ENCODE measurements around the gene GNAO1.

Gene GNAO1

DNA sequence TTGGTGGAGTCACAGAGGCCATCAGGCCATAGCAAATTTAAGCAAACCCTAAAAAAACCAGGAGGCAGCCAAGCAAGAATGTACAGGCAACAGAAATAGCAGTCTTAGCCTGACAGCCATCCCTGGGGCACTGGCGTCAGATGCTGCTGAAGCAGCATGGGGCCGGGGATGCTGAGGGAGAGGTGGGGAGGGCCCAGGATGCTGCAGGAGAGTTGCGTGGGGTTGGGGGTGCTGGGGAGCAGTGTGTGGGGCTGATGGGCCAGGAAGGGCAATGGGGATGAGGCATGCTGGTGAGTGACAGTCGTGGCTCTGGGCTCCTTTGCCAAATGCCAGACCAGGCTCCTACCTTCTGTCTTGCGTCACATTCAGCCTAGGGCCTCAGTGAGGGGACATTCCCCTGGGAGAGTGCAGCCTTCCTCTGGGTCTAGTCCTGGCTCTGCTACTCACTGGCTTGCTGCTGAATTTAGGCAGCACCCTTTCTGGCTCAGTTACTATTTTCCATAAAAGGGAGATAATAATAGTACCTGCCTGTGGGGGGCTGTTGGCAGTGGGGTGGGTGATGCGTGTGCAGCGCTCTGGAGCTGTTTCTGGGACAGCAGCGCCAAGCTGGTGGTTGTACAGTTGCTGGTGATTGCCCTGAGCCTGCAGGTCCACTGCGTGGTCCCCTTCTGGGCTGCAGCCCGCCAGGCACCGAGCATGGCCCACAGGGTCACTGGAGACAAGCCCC lies 146.0 kb downstream of the GNAO1 start:
- no peak overlapping the region for H2AFZ ChIP-seq (ENCODE audit: low read length)
- no peak overlapping the region for H4K91ac ChIP-seq (ENCODE audit: low read depth, low read length, poor library complexity)
- H3K9me3 ChIP-seq (replicated peaks in 1 of 2; ENCODE audit: control insufficient read depth in 2 of 2, insufficient read depth in 1 of 2, low read depth in 1 of 2, low read length in 2 of 2) = no peaks in the 10 kb centered on the region
- peak overlapping the region; percentile 28 for H3K4ac ChIP-seq (ENCODE audit: low read length)
- no peak overlapping the region for H3K4me3 ChIP-seq (ENCODE audit: low read length in 2 of 2)
- H3K14ac ChIP-seq (ENCODE audit: low read length) = peak overlapping the region; percentile 47
- no peak overlapping the region for H3K27ac ChIP-seq (replicated peaks; ENCODE audit: low read length)
- H3K23ac ChIP-seq (ENCODE audit: low read depth, low read length, poor library complexity) = peak overlapping the region; percentile 67
- peak overlapping the region; percentile 5 for H2BK15ac ChIP-seq (ENCODE audit: low read length)
- H3K79me1 ChIP-seq (ENCODE audit: low read depth, low read length) = no peaks in the 10 kb centered on the region
- peaks cover 0 to 7% (median 0%) of the 10 kb centered on the region in 3 experiments for H3K27me3 ChIP-seq (ENCODE audit: control insufficient read depth in 3 of 3, insufficient read depth in 3 of 3, low read depth in 1 of 3, low read length in 3 of 3)
- H3K9ac ChIP-seq (ENCODE audit: low read depth, low read length, poor library complexity) = no peak overlapping the region
- DNase-seq (ENCODE audit: low spot score) = no peak
- H3K4me2 ChIP-seq (ENCODE audit: insufficient read depth, low read length, poor library complexity, severe bottlenecking) = no peak overlapping the region
- H2BK5ac ChIP-seq (ENCODE audit: low read length) = no peak overlapping the region
- H3K18ac ChIP-seq (ENCODE audit: low read length) = peak overlapping the region; percentile 54
- peaks cover 0 to 8% of the 10 kb centered on the region in 2 donors for H3K4me1 ChIP-seq (ENCODE audit: control insufficient read depth in 2 of 2, insufficient read depth in 1 of 2, low read depth in 1 of 2, low read length in 2 of 2)
- no peak overlapping the region for H4K8ac ChIP-seq (ENCODE audit: low read depth, low read length)
- H2AK5ac ChIP-seq (ENCODE audit: low read depth, low read length) = peak overlapping the region; percentile 40
- no peak overlapping the region for H2BK12ac ChIP-seq (ENCODE audit: low read length)
- WGBS, 2 donors (ENCODE audit: extremely low coverage in 2 of 2, insufficient read length in 2 of 2, insufficient replicate concordance in 1 of 2) = no CpG with 5 or more reads among the region's 11 CpGs
- no peak overlapping the region for H2BK120ac ChIP-seq (ENCODE audit: low read depth, low read length)
- no peaks in the 10 kb centered on the region for H3K36me3 ChIP-seq (replicated peaks in 1 of 2; ENCODE audit: control insufficient read depth in 2 of 2, insufficient read depth in 2 of 2, low read length in 2 of 2)

GRCh38 chr16:56337858-56338325 lies 146.6 kb downstream of the GNAO1 start:
- H2BK5ac ChIP-seq (ENCODE audit: low read length) = no peak overlapping the region
- H3K27me3 ChIP-seq (ENCODE audit: control insufficient read depth in 3 of 3, insufficient read depth in 3 of 3, low read depth in 1 of 3, low read length in 3 of 3) = peaks cover 0 to 7% (median 0%) of the 10 kb centered on the region in 3 experiments
- DNase-seq (ENCODE audit: low spot score) = no peak
- H2BK12ac ChIP-seq (ENCODE audit: low read length) = no peak overlapping the region
- peak overlapping the region; percentile 47 for H3K14ac ChIP-seq (ENCODE audit: low read length)
- peak overlapping the region; percentile 5 for H2BK15ac ChIP-seq (ENCODE audit: low read length)
- no peak overlapping the region for H3K4me2 ChIP-seq (ENCODE audit: insufficient read depth, low read length, poor library complexity, severe bottlenecking)
- H3K9me3 ChIP-seq (replicated peaks in 1 of 2; ENCODE audit: control insufficient read depth in 2 of 2, insufficient read depth in 1 of 2, low read depth in 1 of 2, low read length in 2 of 2) = no peaks in the 10 kb centered on the region
- peak overlapping the region; percentile 28 for H3K4ac ChIP-seq (ENCODE audit: low read length)
- no peak overlapping the region for H2AK5ac ChIP-seq (ENCODE audit: low read depth, low read length)
- no peaks in the 10 kb centered on the region for H3K79me1 ChIP-seq (ENCODE audit: low read depth, low read length)
- no peak overlapping the region for H2BK120ac ChIP-seq (ENCODE audit: low read depth, low read length)
- no peak overlapping the region for H3K4me3 ChIP-seq (ENCODE audit: low read length in 2 of 2)
- H3K27ac ChIP-seq (replicated peaks; ENCODE audit: low read length) = no peak overlapping the region
- H4K91ac ChIP-seq (ENCODE audit: low read depth, low read length, poor library complexity) = no peak overlapping the region
- no CpG with 5 or more reads among the region's 11 CpGs for WGBS, 2 donors (ENCODE audit: extremely low coverage in 2 of 2, insufficient read length in 2 of 2, insufficient replicate concordance in 1 of 2)
- no peak overlapping the region for H4K8ac ChIP-seq (ENCODE audit: low read depth, low read length)
- H3K36me3 ChIP-seq (replicated peaks in 1 of 2; ENCODE audit: control insufficient read depth in 2 of 2, insufficient read depth in 2 of 2, low read length in 2 of 2) = no peaks in the 10 kb centered on the region
- no peak overlapping the region for H2AFZ ChIP-seq (ENCODE audit: low read length)
- H3K9ac ChIP-seq (ENCODE audit: low read depth, low read length, poor library complexity) = peak overlapping the region; percentile 12
- peak overlapping the region; percentile 35 for H3K18ac ChIP-seq (ENCODE audit: low read length)
- peak overlapping the region; percentile 67 for H3K23ac ChIP-seq (ENCODE audit: low read depth, low read length, poor library complexity)
- H3K4me1 ChIP-seq (ENCODE audit: control insufficient read depth in 2 of 2, insufficient read depth in 1 of 2, low read depth in 1 of 2, low read length in 2 of 2) = peaks cover 0 to 8% of the 10 kb centered on the region in 2 donors

DNA sequence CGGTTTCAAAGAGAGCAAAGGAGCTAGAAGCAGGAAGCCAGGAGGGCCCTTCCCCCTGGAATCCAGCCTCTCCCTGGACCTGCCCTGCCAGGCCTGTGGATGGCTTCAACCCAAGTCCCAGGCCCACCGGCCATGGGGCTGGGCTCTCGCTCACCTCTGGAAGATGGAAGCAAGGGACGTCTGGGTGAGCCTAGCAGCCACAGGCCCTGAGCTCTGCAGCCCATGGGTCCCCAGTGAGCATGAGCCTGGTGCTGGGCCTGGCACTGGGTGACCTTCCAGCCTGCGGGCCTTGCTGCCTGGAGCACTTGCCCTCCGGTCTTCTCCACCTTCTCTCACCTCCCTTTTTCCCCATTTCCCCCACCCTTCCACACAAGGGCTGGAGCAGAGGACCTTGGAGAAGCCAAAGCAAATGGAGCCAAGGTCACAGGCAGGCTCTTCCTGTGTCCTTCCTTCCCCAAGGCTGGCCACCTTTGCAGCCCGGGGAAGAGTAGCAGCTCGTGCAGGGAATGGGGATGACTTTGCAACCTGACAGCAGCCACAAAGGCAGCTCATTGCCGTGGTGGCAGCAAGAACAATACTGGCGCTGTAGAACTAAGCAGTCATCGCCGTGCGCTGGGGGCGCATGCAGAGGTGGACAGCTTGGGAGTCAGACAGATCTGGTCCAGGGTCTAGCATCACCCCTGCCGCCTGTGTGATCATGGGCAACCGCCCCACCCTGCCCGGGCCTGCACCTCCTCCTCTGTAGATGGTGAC lies 147.5 kb downstream of the GNAO1 start:
- Histone ChIP-seq H4K8ac (ENCODE audit: low read depth, low read length) (no peak overlapping the region), H3K9ac (ENCODE audit: low read depth, low read length, poor library complexity) (peak overlapping the region; percentile 32), H3K27ac (replicated peaks; ENCODE audit: low read length) (no peak overlapping the region), H2BK15ac (ENCODE audit: low read length) (no peak overlapping the region), H2AK5ac (ENCODE audit: low read depth, low read length) (no peak overlapping the region), H2AFZ (ENCODE audit: low read length) (no peak overlapping the region), H3K4me1 (ENCODE audit: control insufficient read depth in 2 of 2, insufficient read depth in 1 of 2, low read depth in 1 of 2, low read length in 2 of 2) (peaks cover 0 to 8% of the 10 kb centered on the region in 2 donors), H3K14ac (ENCODE audit: low read length) (no peak overlapping the region), H3K4me3 (ENCODE audit: low read length in 2 of 2) (no peak overlapping the region), H3K9me3 (replicated peaks in 1 of 2; ENCODE audit: control insufficient read depth in 2 of 2, insufficient read depth in 1 of 2, low read depth in 1 of 2, low read length in 2 of 2) (no peaks in the 10 kb centered on the region), H3K4me2 (ENCODE audit: insufficient read depth, low read length, poor library complexity, severe bottlenecking) (no peak overlapping the region), H3K79me1 (ENCODE audit: low read depth, low read length) (peaks cover 1% of the 10 kb centered on the region), H3K27me3 (ENCODE audit: control insufficient read depth in 3 of 3, insufficient read depth in 3 of 3, low read depth in 1 of 3, low read length in 3 of 3) (peaks cover 0 to 7% (median 0%) of the 10 kb centered on the region in 3 experiments), H2BK12ac (ENCODE audit: low read length) (no peak overlapping the region), H4K91ac (ENCODE audit: low read depth, low read length, poor library complexity) (no peak overlapping the region), H3K36me3 (replicated peaks in 1 of 2; ENCODE audit: control insufficient read depth in 2 of 2, insufficient read depth in 2 of 2, low read length in 2 of 2) (no peaks in the 10 kb centered on the region), H2BK120ac (ENCODE audit: low read depth, low read length) (no peak overlapping the region), H3K18ac (ENCODE audit: low read length) (peak overlapping the region; percentile 74), H2BK5ac (ENCODE audit: low read length) (no peak overlapping the region), H3K4ac (ENCODE audit: low read length) (peak overlapping the region; percentile 27), H3K23ac (ENCODE audit: low read depth, low read length, poor library complexity) (no peak overlapping the region)
- WGBS, 2 donors (ENCODE audit: extremely low coverage in 2 of 2, insufficient read length in 2 of 2, insufficient replicate concordance in 1 of 2) = no CpG with 5 or more reads among the region's 17 CpGs
- no peak for DNase-seq (ENCODE audit: low spot score)
